IPS-18a (cell line): ENCODE measurements around the gene DNM1.

Experiments
- H3K27ac ChIP-seq: one replicate; pipeline ENCODE4 v1.5.1; 2013; ENCODE audit warnings: low read length
- H3K27me3 ChIP-seq: one replicate; pipeline ENCODE4 v1.6.1; 2013; ENCODE audit warnings: mild to moderate bottlenecking, low read length; ENCODE audit not compliant: control insufficient read depth, insufficient read depth
- H3K36me3 ChIP-seq: one replicate; pipeline ENCODE4 v1.6.1; 2013; ENCODE audit warnings: low read depth, low read length; ENCODE audit not compliant: control insufficient read depth
- H3K4me1 ChIP-seq: one replicate; pipeline ENCODE4 v1.6.1; 2013; ENCODE audit warnings: low read depth, low read length; ENCODE audit not compliant: control insufficient read depth
- H3K4me3 ChIP-seq: one replicate; pipeline ENCODE4 v1.5.1; 2013; ENCODE audit warnings: low read length
- H3K9ac ChIP-seq: one replicate; pipeline ENCODE4 v1.6.1; 2013; ENCODE audit warnings: mild to moderate bottlenecking, low read length, moderate library complexity
- H3K9me3 ChIP-seq: one replicate; pipeline ENCODE4 v1.6.1; 2013; ENCODE audit warnings: low read depth, low read length; ENCODE audit not compliant: control insufficient read depth

DNM1 gene

GRCh38 chr9:128192601-128193371 lies 10.4 kb upstream of the DNM1 start:
- Histone ChIP-seq H3K9ac (no peak overlapping the region), H3K4me1 (no peaks in the 10 kb centered on the region), H3K4me3 (no peak overlapping the region), H3K36me3 (peaks cover 11% of the 10 kb centered on the region), H3K9me3 (no peaks in the 10 kb centered on the region), H3K27me3 (no peaks in the 10 kb centered on the region), H3K27ac (no peak overlapping the region)

- Histone ChIP-seq H3K4me1 (no peaks in the 10 kb centered on the region), H3K36me3 (peaks cover 8% of the 10 kb centered on the region), H3K9me3 (no peaks in the 10 kb centered on the region), H3K27me3 (no peaks in the 10 kb centered on the region), H3K9ac (no peak overlapping the region), H3K27ac (no peak overlapping the region), H3K4me3 (no peak overlapping the region)
Measured at GRCh38 chr9:128193469-128194096, 9.6 kb upstream of the DNM1 start.

GRCh38 chr9:128201441-128202369 lies 1.5 kb upstream of the DNM1 start:
- H3K9me3 ChIP-seq, result no peaks in the 10 kb centered on the region
- no peak overlapping the region for H3K4me3 ChIP-seq
- no peaks in the 10 kb centered on the region for H3K27me3 ChIP-seq
- no peak overlapping the region for H3K9ac ChIP-seq
- no peak overlapping the region for H3K27ac ChIP-seq
- H3K36me3 ChIP-seq, result no peaks in the 10 kb centered on the region
- H3K4me1 ChIP-seq, result peaks cover 14% of the 10 kb centered on the region

- peak overlapping the region; percentile 85 for H3K4me3 ChIP-seq
- no peak overlapping the region for H3K27ac ChIP-seq
Measured at GRCh38 chr9:128202648-128203023, 543 bp upstream of the DNM1 start.

GRCh38 chr9:128203707-128204551 lies 750 bp downstream of the DNM1 start:
- no peaks in the 10 kb centered on the region for H3K9me3 ChIP-seq
- no peaks in the 10 kb centered on the region for H3K27me3 ChIP-seq
- peak overlapping the region; percentile 72 for H3K9ac ChIP-seq
- no peak overlapping the region for H3K27ac ChIP-seq
- H3K36me3 ChIP-seq, result no peaks in the 10 kb centered on the region
- H3K4me1 ChIP-seq, result peaks cover 14% of the 10 kb centered on the region
- H3K4me3 ChIP-seq, result peak overlapping the region; percentile 85

More at GRCh38 chr9:128202648-128203023, 543 bp upstream of the DNM1 start:
- peaks cover 14% of the 10 kb centered on the region for H3K4me1 ChIP-seq
- H3K36me3 ChIP-seq, result no peaks in the 10 kb centered on the region
- H3K9me3 ChIP-seq, result no peaks in the 10 kb centered on the region
- H3K27me3 ChIP-seq, result no peaks in the 10 kb centered on the region
- no peak overlapping the region for H3K9ac ChIP-seq

GRCh38 chr9:128204858-128205257 lies 1.7 kb downstream of the DNM1 start:
- H3K4me3 ChIP-seq, result peak overlapping the region; percentile 85
- H3K4me1 ChIP-seq, result peaks cover 14% of the 10 kb centered on the region
- H3K27me3 ChIP-seq, result no peaks in the 10 kb centered on the region
- H3K27ac ChIP-seq, result no peak overlapping the region
- H3K36me3 ChIP-seq, result no peaks in the 10 kb centered on the region
- peak overlapping the region; percentile 72 for H3K9ac ChIP-seq
- H3K9me3 ChIP-seq, result no peaks in the 10 kb centered on the region

- Histone ChIP-seq H3K36me3 (no peaks in the 10 kb centered on the region), H3K27ac (no peak overlapping the region), H3K27me3 (no peaks in the 10 kb centered on the region), H3K9me3 (no peaks in the 10 kb centered on the region), H3K4me3 (no peak overlapping the region), H3K9ac (peak overlapping the region; percentile 72), H3K4me1 (peaks cover 14% of the 10 kb centered on the region)
Measured at GRCh38 chr9:128205296-128205944, 2.2 kb downstream of the DNM1 start.

- H3K9me3 ChIP-seq, result no peaks in the 10 kb centered on the region
- no peak overlapping the region for H3K27ac ChIP-seq
- H3K9ac ChIP-seq, result no peak overlapping the region
- H3K4me1 ChIP-seq, result peaks cover 14% of the 10 kb centered on the region
- no peaks in the 10 kb centered on the region for H3K36me3 ChIP-seq
- no peaks in the 10 kb centered on the region for H3K27me3 ChIP-seq
- no peak overlapping the region for H3K4me3 ChIP-seq
Measured at GRCh38 chr9:128206484-128206883, 3.3 kb downstream of the DNM1 start.

- Histone ChIP-seq H3K9ac (no peak overlapping the region), H3K4me3 (no peak overlapping the region), H3K27ac (no peak overlapping the region), H3K4me1 (peaks cover 14% of the 10 kb centered on the region), H3K9me3 (no peaks in the 10 kb centered on the region), H3K27me3 (no peaks in the 10 kb centered on the region), H3K36me3 (no peaks in the 10 kb centered on the region)
Measured at GRCh38 chr9:128206916-128207910, 4.0 kb downstream of the DNM1 start.

- H3K27ac ChIP-seq, result no peak overlapping the region
- H3K36me3 ChIP-seq, result no peaks in the 10 kb centered on the region
- H3K9ac ChIP-seq, result no peak overlapping the region
- H3K27me3 ChIP-seq, result no peaks in the 10 kb centered on the region
- H3K4me1 ChIP-seq, result peaks cover 9% of the 10 kb centered on the region
- H3K4me3 ChIP-seq, result no peak overlapping the region
- no peaks in the 10 kb centered on the region for H3K9me3 ChIP-seq
Measured at GRCh38 chr9:128208386-128208785, 5.2 kb downstream of the DNM1 start.
